ENCODE data around the gene CLDN22.

DNA sequence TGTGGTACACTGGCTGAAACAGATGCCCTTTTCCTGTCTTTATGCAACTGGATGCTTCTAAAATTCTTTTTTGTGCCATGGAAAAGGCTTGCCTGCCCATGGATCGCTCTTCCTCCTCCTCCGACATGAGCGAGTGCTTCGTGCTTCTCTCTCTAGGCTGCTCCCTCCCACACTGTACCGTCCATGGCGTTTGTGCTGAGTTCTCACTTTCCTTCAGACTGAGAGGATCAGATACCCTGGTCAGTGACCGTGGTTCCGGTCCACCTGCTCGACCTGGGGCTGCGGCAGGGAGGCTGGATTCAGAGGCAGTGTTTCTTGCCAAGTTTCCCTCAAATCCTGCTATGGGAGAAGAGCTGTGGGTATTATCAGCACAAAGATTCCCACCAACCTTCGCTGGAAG lies 12.4 kb upstream of the CLDN22 start:
- TF ChIP-seq POLR2A (IDR thresholded peaks at IDR 0.05; ENCODE audit: low read depth, low read length) = no peak
- TF ChIP-seq TAF1 (IDR thresholded peaks at IDR 0.05; ENCODE audit: borderline replicate concordance, low read depth, low read length) = no peak
